ENCODE data around the gene ATP4B.

ATP4B gene

GRCh38 chr13:113607889-113608635 lies 49.9 kb downstream of the ATP4B start:
- DNase-seq (ENCODE audit: low read depth) = no peak

GRCh38 chr13:113607056-113607888 lies 50.7 kb downstream of the ATP4B start:
- DNase-seq (ENCODE audit: low read depth) = no peak

- DNase-seq (ENCODE audit: low read depth) = no peak
Measured at GRCh38 chr13:113605866-113606438, 52.0 kb downstream of the ATP4B start.

- DNase-seq (ENCODE audit: low read depth) = no peak
Measured at GRCh38 chr13:113605461-113605860, 52.5 kb downstream of the ATP4B start.

- no peak for DNase-seq (ENCODE audit: low read depth)
Measured at GRCh38 chr13:113604186-113604585, 53.8 kb downstream of the ATP4B start.

GRCh38 chr13:113603116-113603710 lies 54.8 kb downstream of the ATP4B start:
- DNase-seq (ENCODE audit: low read depth) = no peak

- DNase-seq (ENCODE audit: low read depth) = no peak
Measured at GRCh38 chr13:113602291-113602988, 55.6 kb downstream of the ATP4B start.

GRCh38 chr13:113601166-113602070 lies 56.6 kb downstream of the ATP4B start:
- no peak for DNase-seq (ENCODE audit: low read depth)

- DNase-seq (ENCODE audit: low read depth) = no peak
Measured at GRCh38 chr13:113599391-113599790, 58.6 kb downstream of the ATP4B start.

Measured in fibroblast of gingiva (primary cell).